CD4-positive, alpha-beta T cell (primary cell): Measurements from ENCODE around the gene SLC30A1. TPM values are rescaled to one million over a fixed set of nuclear protein-coding genes. Genes with fewer than 3 reads are reported as not detected.
"Not testable (repeated sequence)": the region's sequence is repeated elsewhere in the genome, so short reads cannot be mapped to it uniquely, and the experiment has no call there.

Source experiments
- ATAC-seq: fragments of 200-7000 bp; cut with Tn5 transposase; one replicate; pipeline ENCODE4 v1.10.0; 2022; ENCODE audit warnings: mild to moderate bottlenecking; ENCODE audit not compliant: poor library complexity
- CTCF ChIA-PET: fragments of 350-600 bp; sonication (Branson Sonifier 250); formaldehyde crosslinking; loops from one replicate; lab custom pipeline; 2021; ENCODE audit warnings: antibody characterized with exemption, inconsistent platforms; lab: Charles Lee
- POLR2A ChIA-PET: fragments of 350-600 bp; sonication (Branson Sonifier 250); formaldehyde crosslinking; loops from one replicate; lab custom pipeline; 2021; ENCODE audit warnings: antibody characterized with exemption, inconsistent platforms; lab: Charles Lee
- DNase-seq, 14 experiments: peaks; one replicate each; pipeline ENCODE4 v3.0.0-alpha.2; 2013 to 2020; ENCODE audit warnings: mixed read lengths in 2 of 14
- H3K27ac ChIP-seq, 2 donors: one replicate each; pipeline versions ENCODE4 v1.5.1 to v1.7.0; 2013; ENCODE audit warnings: low read length in 2 of 2, low read depth in 1 of 2, mild to moderate bottlenecking in 1 of 2
- H3K27me3 ChIP-seq, 2 experiments: 1 replicate in 1 of 2; 2 replicates in 1 of 2; pipeline versions ENCODE4 v1.6.1 to v1.7.0; 2013; ENCODE audit warnings: low read length in 2 of 2, control low read depth in 1 of 2, mild to moderate bottlenecking in 1 of 2, moderate library complexity in 1 of 2; ENCODE audit not compliant: insufficient read depth in 2 of 2, control insufficient read depth in 1 of 2
- H3K36me3 ChIP-seq: one replicate; pipeline ENCODE4 v1.6.1; 2013; ENCODE audit warnings: low read length, control low read depth; ENCODE audit not compliant: insufficient read depth
- H3K4me1 ChIP-seq: one replicate; pipeline ENCODE4 v1.6.1; 2013; ENCODE audit warnings: low read length, control low read depth; ENCODE audit not compliant: insufficient read depth
- H3K4me3 ChIP-seq: one replicate; pipeline ENCODE4 v1.5.1; 2013; ENCODE audit warnings: mild to moderate bottlenecking, low read length, moderate library complexity
- H3K9me3 ChIP-seq, 2 experiments: 1 replicate in 1 of 2; 2 replicates in 1 of 2; pipeline versions ENCODE4 v1.6.1 to v1.7.0; 2013; ENCODE audit warnings: low read length in 2 of 2, mild to moderate bottlenecking in 2 of 2, control low read depth in 1 of 2, moderate library complexity in 1 of 2; ENCODE audit not compliant: control insufficient read depth in 1 of 2, insufficient read depth in 1 of 2
- H3K27ac Mint-ChIP-seq: one replicate; pipeline ENCODE4 v1.8.0; 2020; ENCODE audit warnings: mixed read lengths
- H3K27me3 Mint-ChIP-seq: one replicate; pipeline ENCODE4 v1.8.0; 2021; ENCODE audit warnings: mixed read lengths
- H3K36me3 Mint-ChIP-seq: one replicate; pipeline ENCODE4 v1.8.0; 2021; ENCODE audit warnings: low read depth, mixed read lengths
- H3K4me1 Mint-ChIP-seq: one replicate; pipeline ENCODE4 v1.8.0; 2021; ENCODE audit warnings: low read depth, mixed read lengths
- H3K4me3 Mint-ChIP-seq: one replicate; pipeline ENCODE4 v1.8.0; 2020; ENCODE audit warnings: mild to moderate bottlenecking, mixed read lengths
- H3K9me3 Mint-ChIP-seq: one replicate; pipeline ENCODE4 v1.8.0; 2020; ENCODE audit warnings: mixed read lengths
- intact Hi-C, 2 experiments: fragments of 100-400 bp; cut with DNase I in 1 of 2; cut with micrococcal nuclease in 1 of 2; formaldehyde crosslinking; loops; one replicate each; pipeline versions ENCODE4 v1.15.1 to v1.9.0; 2023 to 2025; cut with DNase I, micrococcal nuclease
- total RNA-seq, 174 experiments: library from RNA in 2 of 174; stranded (reverse) in 2 of 174; gene quantifications; one replicate each; pipeline ENCODE4 v1.2.3 and lab custom pipeline; 2021 to 2026
- TF ChIP-seq, protein P1 (sequence below): fragments of 200-600 bp; IDR thresholded peaks from one replicate; pipeline ENCODE4 v1.8.0; 2022; ENCODE audit warnings: antibody characterized with exemption, mild to moderate bottlenecking

The SLC30A1 gene
- total RNA-seq, 2 experiments from 2014 or later, result 6.0 TPM

DNA sequence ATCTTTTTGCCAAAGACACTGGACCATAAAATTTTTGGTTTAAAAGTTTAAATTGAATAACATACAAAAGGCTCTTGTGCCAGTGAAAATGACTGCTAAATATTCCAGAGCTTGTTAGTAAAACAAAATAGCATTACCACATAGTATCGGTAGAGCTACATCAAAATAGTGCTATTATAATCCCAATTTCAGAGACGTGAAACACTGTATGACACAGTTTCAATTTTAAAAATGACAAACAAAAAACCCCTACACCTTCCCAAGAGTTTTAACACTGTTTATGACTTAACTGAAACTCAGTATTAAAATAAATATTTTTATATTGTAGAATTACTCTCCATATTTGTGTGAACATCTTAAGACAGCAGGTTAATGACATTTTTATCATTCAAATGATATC, 7.0 kb downstream of the SLC30A1 start:
- Mint-ChIP-seq H3K4me1 (peaks cover 30% of the 10 kb centered on the region), H3K27me3 (no peaks in the 10 kb centered on the region), H3K27ac (no peak overlapping the region), H3K36me3 (peaks cover 19% of the 10 kb centered on the region), H3K4me3 (no peak overlapping the region), H3K9me3 (no peaks in the 10 kb centered on the region)
- ATAC-seq (no peak), DNase-seq (no peak)
- intact Hi-C loops, result loop anchor here in 1 of 2 experiments (10.0 kb wide), 1 partner anchor 317 kb away; the partner anchor contains the start of gene RCOR3
- Histone ChIP-seq H3K27ac (no peak overlapping the region), H3K9me3 (no peaks in the 10 kb centered on the region), H3K4me3 (no peak overlapping the region), H3K36me3 (peaks cover 9% of the 10 kb centered on the region), H3K4me1 (no peaks in the 10 kb centered on the region), H3K27me3 (no peaks in the 10 kb centered on the region)
- ChIA-PET CTCF (no interaction called here), POLR2A (no interaction called here)
- TF ChIP-seq, protein P1, sequence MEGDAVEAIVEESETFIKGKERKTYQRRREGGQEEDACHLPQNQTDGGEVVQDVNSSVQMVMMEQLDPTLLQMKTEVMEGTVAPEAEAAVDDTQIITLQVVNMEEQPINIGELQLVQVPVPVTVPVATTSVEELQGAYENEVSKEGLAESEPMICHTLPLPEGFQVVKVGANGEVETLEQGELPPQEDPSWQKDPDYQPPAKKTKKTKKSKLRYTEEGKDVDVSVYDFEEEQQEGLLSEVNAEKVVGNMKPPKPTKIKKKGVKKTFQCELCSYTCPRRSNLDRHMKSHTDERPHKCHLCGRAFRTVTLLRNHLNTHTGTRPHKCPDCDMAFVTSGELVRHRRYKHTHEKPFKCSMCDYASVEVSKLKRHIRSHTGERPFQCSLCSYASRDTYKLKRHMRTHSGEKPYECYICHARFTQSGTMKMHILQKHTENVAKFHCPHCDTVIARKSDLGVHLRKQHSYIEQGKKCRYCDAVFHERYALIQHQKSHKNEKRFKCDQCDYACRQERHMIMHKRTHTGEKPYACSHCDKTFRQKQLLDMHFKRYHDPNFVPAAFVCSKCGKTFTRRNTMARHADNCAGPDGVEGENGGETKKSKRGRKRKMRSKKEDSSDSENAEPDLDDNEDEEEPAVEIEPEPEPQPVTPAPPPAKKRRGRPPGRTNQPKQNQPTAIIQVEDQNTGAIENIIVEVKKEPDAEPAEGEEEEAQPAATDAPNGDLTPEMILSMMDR, result no peak

DNA sequence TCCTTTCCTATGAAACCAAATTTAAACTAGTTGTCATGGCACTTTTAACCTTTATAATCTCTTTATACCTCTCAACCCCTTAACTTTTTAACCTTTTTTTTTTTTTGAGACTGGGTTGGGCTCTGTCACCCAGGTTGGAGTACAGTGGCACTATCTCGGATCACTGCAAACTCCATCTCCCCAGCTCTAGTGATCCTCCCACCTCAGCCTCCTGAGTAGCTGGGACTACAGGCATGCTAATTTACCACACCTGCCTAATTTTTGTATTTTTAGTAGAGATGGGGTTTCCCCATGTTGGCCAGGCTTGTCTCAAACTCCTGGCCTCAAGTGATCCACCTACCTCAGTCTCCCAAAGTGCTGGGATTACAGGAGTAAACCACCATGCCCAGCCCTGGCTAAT, 8.6 kb downstream of the SLC30A1 start:
- H3K4me3 ChIP-seq, H3K4me3 Mint-ChIP-seq, DNase-seq, ATAC-seq, H3K4me1 ChIP-seq, H3K36me3 ChIP-seq, H3K27me3 Mint-ChIP-seq, H3K27me3 ChIP-seq, H3K9me3 ChIP-seq, H3K27ac ChIP-seq, POLR2A ChIA-PET, H3K9me3 Mint-ChIP-seq, H3K27ac Mint-ChIP-seq: not testable (repeated sequence)
- H3K36me3 Mint-ChIP-seq, result peaks cover 12% of the 10 kb centered on the region
- H3K4me1 Mint-ChIP-seq, result peaks cover 14% of the 10 kb centered on the region
- CTCF ChIA-PET, result interaction anchor here (0.5 kb wide), 1 partner anchor 309 kb away, joined by 3 read pairs; no protein-coding TSS in a partner anchor
- intact Hi-C loops, result loop anchor here in 1 of 2 experiments (10.0 kb wide), 1 partner anchor 316 kb away; the partner anchor contains the start of gene RCOR3

DNA sequence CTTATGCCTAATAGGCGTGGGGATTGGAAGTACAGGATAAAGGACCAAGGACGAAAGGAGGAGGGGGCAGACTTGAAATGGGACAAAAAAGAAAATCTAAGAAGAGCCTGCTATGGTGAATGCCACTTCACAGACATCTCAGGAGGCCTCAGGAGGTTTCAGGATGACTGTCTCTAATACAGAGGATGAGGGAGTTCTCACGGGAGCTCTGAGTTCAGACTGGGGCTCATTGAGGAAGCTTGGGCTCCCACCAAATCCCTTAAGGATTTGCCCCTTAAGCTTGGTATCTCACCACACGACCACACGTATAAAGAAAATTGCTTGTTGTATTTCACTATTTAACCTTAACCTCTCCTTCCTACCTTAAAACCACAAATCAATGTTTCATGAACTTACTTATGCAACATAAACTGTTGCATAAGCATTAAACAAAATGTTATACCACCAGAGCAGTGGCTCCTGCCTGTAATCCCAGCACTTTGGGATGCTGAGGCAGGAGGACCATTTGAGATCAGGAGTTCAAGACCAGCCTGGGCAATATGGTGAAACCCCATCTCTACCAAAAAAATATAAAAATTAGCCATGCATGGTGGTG, 12.4 kb downstream of the SLC30A1 start:
- no peaks in the 10 kb centered on the region for H3K4me1 ChIP-seq
- H3K27me3 ChIP-seq, result no peaks in the 10 kb centered on the region
- ChIA-PET CTCF (no interaction called here), POLR2A (no interaction called here)
- intact Hi-C loops, result no loop called here
- H3K4me3 ChIP-seq, result no peak overlapping the region
- Mint-ChIP-seq H3K9me3 (no peaks in the 10 kb centered on the region), H3K36me3 (no peaks in the 10 kb centered on the region), H3K4me1 (no peaks in the 10 kb centered on the region), H3K4me3 (no peak overlapping the region), H3K27ac (no peak overlapping the region), H3K27me3 (peaks cover 4% of the 10 kb centered on the region)
- ATAC-seq (no peak), DNase-seq (no peak)
- no peaks in the 10 kb centered on the region for H3K36me3 ChIP-seq
- no peak overlapping the region for H3K27ac ChIP-seq
- TF ChIP-seq, protein P1, result no peak
- no peaks in the 10 kb centered on the region for H3K9me3 ChIP-seq

DNA sequence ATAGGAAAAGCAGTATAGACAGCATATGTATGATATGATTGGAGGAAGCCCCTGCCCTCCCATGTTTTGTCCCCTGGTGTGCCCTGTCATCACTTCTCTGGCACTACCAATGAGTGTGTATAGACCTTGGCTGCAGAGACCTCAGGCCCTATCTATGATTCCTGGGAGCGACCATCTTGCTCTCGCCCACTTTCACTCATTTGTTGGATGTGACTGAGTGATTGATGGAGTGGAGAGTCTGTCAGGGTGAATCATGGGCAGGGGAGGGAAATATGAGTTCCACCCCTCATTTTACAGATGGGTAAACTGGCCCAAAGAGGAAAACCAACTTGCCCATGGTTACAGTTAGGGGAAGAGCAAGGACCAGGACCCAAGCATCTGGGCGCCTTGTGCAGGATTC, 14.9 kb downstream of the SLC30A1 start:
- DNase-seq (no peak), ATAC-seq (no peak)
- Mint-ChIP-seq H3K9me3 (no peaks in the 10 kb centered on the region), H3K4me1 (no peaks in the 10 kb centered on the region), H3K27me3 (peaks cover 4% of the 10 kb centered on the region), H3K27ac (no peak overlapping the region), H3K4me3 (no peak overlapping the region), H3K36me3 (no peaks in the 10 kb centered on the region)
- no peaks in the 10 kb centered on the region for H3K4me1 ChIP-seq
- ChIA-PET CTCF (no interaction called here), POLR2A (no interaction called here)
- TF ChIP-seq, protein P1, result no peak
- intact Hi-C loops, result no loop called here
- no peak overlapping the region for H3K27ac ChIP-seq
- H3K36me3 ChIP-seq, result no peaks in the 10 kb centered on the region
- no peaks in the 10 kb centered on the region for H3K9me3 ChIP-seq
- H3K27me3 ChIP-seq, result no peaks in the 10 kb centered on the region
- H3K4me3 ChIP-seq, result no peak overlapping the region
